ENCODE measurements around the gene NLRP6. TPM values are rescaled to one million over a fixed set of nuclear protein-coding genes. Genes with fewer than 3 reads are reported as not detected.
"Not testable (repeated sequence)": the region's sequence is repeated elsewhere in the genome, so short reads cannot be mapped to it uniquely, and the experiment has no call there.

Gene NLRP6
- total and polyA plus RNA-seq, 2 donors (not counting 1 experiment from before 2014, with no cell fraction given), result 1.4 to 2.7 TPM

- CTCF ChIA-PET, result interaction anchor here (1.1 to 5.6 kb wide), 7 partner anchors 9 to 142 kb away, joined by 3 to 54 read pairs (median 21); partner anchors contain the start of genes IFITM3 and PTDSS2
- not testable (repeated sequence) for H3K9me3 ChIP-seq (ENCODE audit: control extremely low read depth in 1 of 3, control insufficient read depth in 2 of 3, insufficient read depth in 1 of 3, low read length in 2 of 3); H3K36me3 ChIP-seq (replicated peaks in 1 of 2; ENCODE audit: control extremely low read depth in 1 of 2, control insufficient read depth in 1 of 2, extremely low read depth in 1 of 2, insufficient read depth in 2 of 2, low read length in 1 of 2); H3K27me3 Mint-ChIP-seq; H3K9me3 Mint-ChIP-seq (ENCODE audit: insufficient read depth); H4K20me1 ChIP-seq (ENCODE audit: control insufficient read depth, insufficient read depth, low read length, poor library complexity, severe bottlenecking); H3K27me3 ChIP-seq (replicated peaks in 1 of 4; ENCODE audit: control extremely low read depth in 1 of 4, control insufficient read depth in 3 of 4, insufficient read depth in 4 of 4, low read length in 3 of 4)
- H3K27ac Mint-ChIP-seq, result peak within 1 kb of the TSS; percentile 98
- peaks cover 37 to 64% of the 10 kb centered on the region in 2 donors for H3K4me1 ChIP-seq (ENCODE audit: control insufficient read depth in 2 of 2, insufficient read depth in 2 of 2, low read length in 2 of 2)
- peak within 1 kb of the TSS; percentile 86 for H2AFZ ChIP-seq (ENCODE audit: insufficient read depth, low read depth, low read length, poor library complexity, severe bottlenecking)
- H3K9ac ChIP-seq (ENCODE audit: low read length), result peak within 1 kb of the TSS; percentile 82
- peak; percentile 77 for DNase-seq
- H3K27ac ChIP-seq (ENCODE audit: low read length in 2 of 2), result peak within 1 kb of the TSS; percentile 78 to 82
- H3K79me2 ChIP-seq (ENCODE audit: control insufficient read depth, insufficient read depth, low read length), result peaks cover 21% of the 10 kb centered on the region
- intact Hi-C loops (cut with micrococcal nuclease), result loop anchor here (5.0 kb wide), 1 partner anchor 41 kb away; no protein-coding TSS in a partner anchor
- 1% methylated on average over 7 of the region's 28 CpGs for WGBS (ENCODE audit: insufficient coverage)
- POLR2A ChIA-PET, result interaction anchor here (0.6 to 1.4 kb wide), 5 partner anchors 9 to 101 kb away, joined by 3 to 4 read pairs (median 3); no protein-coding TSS in a partner anchor
- ATAC-seq (ENCODE audit: low read depth), result peak; percentile 26
- H3K4me3 Mint-ChIP-seq, result peak within 1 kb of the TSS; percentile 98
- H3K4me3 ChIP-seq (ENCODE audit: control extremely low read depth in 1 of 5, extremely low read depth in 1 of 5, insufficient read depth in 1 of 5, low read depth in 2 of 5, low read length in 4 of 5), result peak within 1 kb of the TSS; percentile 59 to 90 (median 72)
- H3K4me2 ChIP-seq (replicated peaks; ENCODE audit: low read depth, low read length, poor library complexity, severe bottlenecking), result peak within 1 kb of the TSS; percentile 75
- peaks cover 52% of the 10 kb centered on the region for H3K4me1 Mint-ChIP-seq
Measured at GRCh38 chr11:307766-308708, 29.8 kb downstream of the NLRP6 start, which contains the start of gene IFITM2. Gene IFITM2, plus strand, starts transcription at chr11:307816. Its CDS starts 377 bp downstream, at chr11:308193.

- 69% methylated on average over 13 of the region's 24 CpGs for WGBS (ENCODE audit: insufficient coverage)
- peak overlapping the region; percentile 75 for H3K4me2 ChIP-seq (replicated peaks; ENCODE audit: low read depth, low read length, poor library complexity, severe bottlenecking)
- Mint-ChIP-seq H3K27ac (peak overlapping the region; percentile 98), H3K4me3 (peak overlapping the region; percentile 98), H3K4me1 (peaks cover 53% of the 10 kb centered on the region)
- not testable (repeated sequence) for DNase-seq; H3K36me3 ChIP-seq (replicated peaks in 1 of 2; ENCODE audit: control extremely low read depth in 1 of 2, control insufficient read depth in 1 of 2, extremely low read depth in 1 of 2, insufficient read depth in 2 of 2, low read length in 1 of 2); ATAC-seq (ENCODE audit: low read depth); H3K27me3 ChIP-seq (replicated peaks in 1 of 4; ENCODE audit: control extremely low read depth in 1 of 4, control insufficient read depth in 3 of 4, insufficient read depth in 4 of 4, low read length in 3 of 4); H3K9me3 Mint-ChIP-seq (ENCODE audit: insufficient read depth); H3K27me3 Mint-ChIP-seq; H2AFZ ChIP-seq (ENCODE audit: insufficient read depth, low read depth, low read length, poor library complexity, severe bottlenecking); H3K9me3 ChIP-seq (ENCODE audit: control extremely low read depth in 1 of 3, control insufficient read depth in 2 of 3, insufficient read depth in 1 of 3, low read length in 2 of 3); H4K20me1 ChIP-seq (ENCODE audit: control insufficient read depth, insufficient read depth, low read length, poor library complexity, severe bottlenecking)
- H3K4me3 ChIP-seq (ENCODE audit: control extremely low read depth in 1 of 5, extremely low read depth in 1 of 5, insufficient read depth in 1 of 5, low read depth in 2 of 5, low read length in 4 of 5), result peak overlapping the region; percentile 59 to 90 (median 72)
- peaks cover 36 to 64% of the 10 kb centered on the region in 2 donors for H3K4me1 ChIP-seq (ENCODE audit: control insufficient read depth in 2 of 2, insufficient read depth in 2 of 2, low read length in 2 of 2)
- H3K9ac ChIP-seq (ENCODE audit: low read length), result peak overlapping the region; percentile 82
- POLR2A ChIA-PET, result interaction anchor here (1.0 to 1.4 kb wide), 4 partner anchors 8 to 58 kb away, joined by 3 to 5 read pairs (median 4); no protein-coding TSS in a partner anchor
- H3K27ac ChIP-seq (ENCODE audit: low read length in 2 of 2), result peak overlapping the region; percentile 56 to 82
- H3K79me2 ChIP-seq (ENCODE audit: control insufficient read depth, insufficient read depth, low read length), result peaks cover 29% of the 10 kb centered on the region
- intact Hi-C loops (cut with micrococcal nuclease), result loop anchor here (5.0 kb wide), 1 partner anchor 42 kb away; no protein-coding TSS in a partner anchor
- CTCF ChIA-PET, result interaction anchor here (0.6 to 1.7 kb wide), 8 partner anchors 8 to 97 kb away, joined by 3 to 8 read pairs (median 4); no protein-coding TSS in a partner anchor
Measured at GRCh38 chr11:308740-309665, 30.8 kb downstream of the NLRP6 start.

- not testable (repeated sequence) for H3K27me3 Mint-ChIP-seq
Measured at GRCh38 chr11:309979-310572, 31.9 kb downstream of the NLRP6 start.

More at GRCh38 chr11:309979-310572, 31.9 kb downstream of the NLRP6 start:
- Mint-ChIP-seq H3K4me3 (peak overlapping the region; percentile 98), H3K27ac (peak overlapping the region; percentile 98), H3K4me1 (peaks cover 57% of the 10 kb centered on the region)
- Histone ChIP-seq H3K27ac (ENCODE audit: low read length in 2 of 2) (peak overlapping the region; percentile 41 to 42), H3K4me3 (ENCODE audit: control extremely low read depth in 1 of 5, extremely low read depth in 1 of 5, insufficient read depth in 1 of 5, low read depth in 2 of 5, low read length in 4 of 5) (peak overlapping the region; percentile 23 to 90 (median 28)), H3K9ac (ENCODE audit: low read length) (peak overlapping the region; percentile 15), H2AFZ (ENCODE audit: insufficient read depth, low read depth, low read length, poor library complexity, severe bottlenecking) (peak overlapping the region; percentile 32), H3K4me2 (replicated peaks; ENCODE audit: low read depth, low read length, poor library complexity, severe bottlenecking) (peak overlapping the region; percentile 75), H3K79me2 (ENCODE audit: control insufficient read depth, insufficient read depth, low read length) (peaks cover 35% of the 10 kb centered on the region), H3K4me1 (ENCODE audit: control insufficient read depth in 2 of 2, insufficient read depth in 2 of 2, low read length in 2 of 2) (peaks cover 39 to 65% of the 10 kb centered on the region in 2 donors)
- H3K36me3 ChIP-seq (replicated peaks in 1 of 2; ENCODE audit: control extremely low read depth in 1 of 2, control insufficient read depth in 1 of 2, extremely low read depth in 1 of 2, insufficient read depth in 2 of 2, low read length in 1 of 2); DNase-seq; H3K27me3 ChIP-seq (replicated peaks in 1 of 4; ENCODE audit: control extremely low read depth in 1 of 4, control insufficient read depth in 3 of 4, insufficient read depth in 4 of 4, low read length in 3 of 4); H3K9me3 Mint-ChIP-seq (ENCODE audit: insufficient read depth); ATAC-seq (ENCODE audit: low read depth); H3K9me3 ChIP-seq (ENCODE audit: control extremely low read depth in 1 of 3, control insufficient read depth in 2 of 3, insufficient read depth in 1 of 3, low read length in 2 of 3); H4K20me1 ChIP-seq (ENCODE audit: control insufficient read depth, insufficient read depth, low read length, poor library complexity, severe bottlenecking): not testable (repeated sequence)
- ChIA-PET CTCF (interaction anchor here (0.6 to 1.7 kb wide), 8 partner anchors 7 to 96 kb away, joined by 3 to 8 read pairs (median 4); no protein-coding TSS in a partner anchor), POLR2A (interaction anchor here (1.2 to 1.3 kb wide), 2 partner anchors 43 to 45 kb away, joined by 4 to 5 read pairs; no protein-coding TSS in a partner anchor)
- WGBS (ENCODE audit: insufficient coverage), result 7% methylated on average over 2 of the region's 18 CpGs
- intact Hi-C loops (cut with micrococcal nuclease), result loop anchor here (5.0 kb wide), 1 partner anchor 43 kb away; no protein-coding TSS in a partner anchor

Data from B cell (primary cell).